RWPE2 (cell line): Measurements from ENCODE around the gene PTPRN2.

Source experiments
- ATAC-seq: fragments of 200-7000 bp; cut with Tn5 transposase; 3 replicates; pipeline ENCODE4 v1.9.1; 2021; ENCODE audit warnings: low read depth
- DNase-seq: peaks from one replicate; pipeline ENCODE4 v3.0.0-alpha.2; 2020; ENCODE audit warnings: low spot score
- H3K27ac ChIP-seq: fragments of 450-650 bp; 2 replicates; pipeline ENCODE4 v1.5.1; 2017; ENCODE audit warnings: mild to moderate bottlenecking; ENCODE audit not compliant: poor library complexity, severe bottlenecking
- H3K27me3 ChIP-seq: fragments of 250-450 bp; sonication (Bioruptor Pico); 2 replicates; pipeline ENCODE4 v1.5.1; 2021; ENCODE audit warnings: mild to moderate bottlenecking, moderate library complexity; ENCODE audit not compliant: insufficient read depth, poor library complexity, severe bottlenecking
- H3K36me3 ChIP-seq: fragments of 250-450 bp; sonication (Bioruptor Pico); 2 replicates; pipeline ENCODE4 v1.5.1; 2020; ENCODE audit warnings: low read depth, mild to moderate bottlenecking, moderate library complexity
- H3K4me1 ChIP-seq: fragments of 250-450 bp; sonication (Bioruptor Pico); 2 replicates; pipeline ENCODE4 v1.5.1; 2021; ENCODE audit warnings: mild to moderate bottlenecking, moderate library complexity; ENCODE audit not compliant: insufficient read depth, poor library complexity, severe bottlenecking
- H3K4me3 ChIP-seq: fragments of 250-450 bp; sonication (Bioruptor Pico); 2 replicates; pipeline ENCODE4 v1.5.1; 2021; ENCODE audit warnings: mild to moderate bottlenecking, moderate library complexity; ENCODE audit not compliant: severe bottlenecking
- H3K9me3 ChIP-seq: fragments of 250-450 bp; sonication (Bioruptor Pico); 2 replicates; pipeline ENCODE4 v1.5.1; 2021; ENCODE audit warnings: mild to moderate bottlenecking, moderate library complexity; ENCODE audit not compliant: severe bottlenecking
- TF ChIP-seq, protein P1 (sequence below): fragments of 450-650 bp; IDR thresholded peaks from one replicate; pipeline ENCODE4 v1.5.1; 2017; ENCODE audit warnings: mild to moderate bottlenecking, moderate library complexity; ENCODE audit not compliant: poor library complexity, severe bottlenecking

PTPRN2 gene

DNA sequence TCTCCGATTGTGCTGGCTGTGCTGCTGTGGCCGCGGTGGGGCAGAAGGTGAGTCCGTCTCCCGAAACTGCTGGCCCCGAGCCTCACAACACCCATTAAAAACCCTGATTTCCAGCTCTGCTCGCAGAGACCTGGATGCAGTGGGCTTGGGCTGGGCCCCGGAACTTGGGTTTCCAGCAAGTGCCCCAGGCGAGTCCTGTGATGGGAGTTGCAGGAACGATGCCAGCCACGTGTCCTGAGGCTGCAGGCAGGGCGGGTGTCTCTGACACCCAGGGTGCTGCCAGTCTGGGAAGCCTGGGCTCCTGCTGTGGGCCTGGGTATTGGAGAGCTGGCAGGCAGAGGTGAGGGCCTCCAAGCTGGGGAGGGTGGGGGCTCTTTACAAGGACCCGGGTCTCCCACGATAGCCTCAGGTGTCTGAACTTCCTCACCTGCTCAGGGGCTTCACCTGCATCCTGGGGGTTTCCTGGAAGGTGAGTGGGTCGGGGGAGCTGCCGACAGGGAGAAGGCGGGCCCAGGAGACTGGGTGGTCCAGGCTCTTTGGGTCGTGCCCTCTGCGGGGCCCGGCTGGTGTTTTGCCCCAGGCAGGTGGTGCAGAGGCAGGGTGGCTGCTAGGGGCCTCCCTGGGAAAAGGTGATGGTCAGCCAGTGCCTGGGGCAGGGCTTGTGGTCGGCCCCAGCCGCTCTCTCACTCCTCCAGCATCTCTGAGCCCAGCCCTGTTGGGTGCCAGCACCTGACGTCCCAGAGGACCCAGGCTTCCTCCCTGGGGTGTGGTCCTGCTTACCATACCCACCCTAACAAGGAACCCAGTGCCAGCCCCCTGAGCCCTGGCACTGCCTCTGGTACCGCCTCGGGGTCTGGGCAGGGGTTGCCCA, 1070.5 kb downstream of the PTPRN2 start:
- H3K27me3 ChIP-seq: peaks cover 20% of the 10 kb centered on the region
- TF ChIP-seq, protein P1, sequence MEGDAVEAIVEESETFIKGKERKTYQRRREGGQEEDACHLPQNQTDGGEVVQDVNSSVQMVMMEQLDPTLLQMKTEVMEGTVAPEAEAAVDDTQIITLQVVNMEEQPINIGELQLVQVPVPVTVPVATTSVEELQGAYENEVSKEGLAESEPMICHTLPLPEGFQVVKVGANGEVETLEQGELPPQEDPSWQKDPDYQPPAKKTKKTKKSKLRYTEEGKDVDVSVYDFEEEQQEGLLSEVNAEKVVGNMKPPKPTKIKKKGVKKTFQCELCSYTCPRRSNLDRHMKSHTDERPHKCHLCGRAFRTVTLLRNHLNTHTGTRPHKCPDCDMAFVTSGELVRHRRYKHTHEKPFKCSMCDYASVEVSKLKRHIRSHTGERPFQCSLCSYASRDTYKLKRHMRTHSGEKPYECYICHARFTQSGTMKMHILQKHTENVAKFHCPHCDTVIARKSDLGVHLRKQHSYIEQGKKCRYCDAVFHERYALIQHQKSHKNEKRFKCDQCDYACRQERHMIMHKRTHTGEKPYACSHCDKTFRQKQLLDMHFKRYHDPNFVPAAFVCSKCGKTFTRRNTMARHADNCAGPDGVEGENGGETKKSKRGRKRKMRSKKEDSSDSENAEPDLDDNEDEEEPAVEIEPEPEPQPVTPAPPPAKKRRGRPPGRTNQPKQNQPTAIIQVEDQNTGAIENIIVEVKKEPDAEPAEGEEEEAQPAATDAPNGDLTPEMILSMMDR: no peak
- DNase-seq (peak; percentile 36), ATAC-seq (no peak)
- no peaks in the 10 kb centered on the region for H3K9me3 ChIP-seq
- H3K4me1 ChIP-seq: no peaks in the 10 kb centered on the region
- no peak overlapping the region for H3K27ac ChIP-seq
- no peaks in the 10 kb centered on the region for H3K36me3 ChIP-seq
- no peak overlapping the region for H3K4me3 ChIP-seq

DNA sequence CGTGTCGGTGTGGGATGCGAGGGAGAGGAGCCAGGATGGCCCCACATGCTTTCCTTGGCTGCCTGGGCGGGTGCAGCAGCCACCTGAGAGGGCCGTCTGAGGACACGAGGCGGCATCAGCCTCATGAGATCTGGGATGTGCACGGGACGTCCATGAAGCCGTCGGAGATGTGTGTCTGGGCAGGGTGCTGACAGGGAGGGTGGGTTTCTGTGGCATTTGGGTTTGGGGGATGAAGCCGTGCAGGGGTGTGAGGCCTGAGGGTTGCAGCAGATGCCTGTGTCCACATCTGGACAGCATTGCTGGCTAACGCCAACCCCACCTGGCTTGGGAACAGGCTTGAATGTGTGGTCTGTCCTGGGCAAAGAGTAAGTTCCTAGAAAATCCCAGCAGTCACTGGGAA, 1071.3 kb downstream of the PTPRN2 start:
- Histone ChIP-seq H3K9me3 (no peaks in the 10 kb centered on the region), H3K27me3 (peaks cover 20% of the 10 kb centered on the region), H3K27ac (no peak overlapping the region), H3K4me1 (no peaks in the 10 kb centered on the region), H3K36me3 (no peaks in the 10 kb centered on the region), H3K4me3 (no peak overlapping the region)
- TF ChIP-seq, protein P1: no peak
- DNase-seq (peak; percentile 9), ATAC-seq (no peak)

DNA sequence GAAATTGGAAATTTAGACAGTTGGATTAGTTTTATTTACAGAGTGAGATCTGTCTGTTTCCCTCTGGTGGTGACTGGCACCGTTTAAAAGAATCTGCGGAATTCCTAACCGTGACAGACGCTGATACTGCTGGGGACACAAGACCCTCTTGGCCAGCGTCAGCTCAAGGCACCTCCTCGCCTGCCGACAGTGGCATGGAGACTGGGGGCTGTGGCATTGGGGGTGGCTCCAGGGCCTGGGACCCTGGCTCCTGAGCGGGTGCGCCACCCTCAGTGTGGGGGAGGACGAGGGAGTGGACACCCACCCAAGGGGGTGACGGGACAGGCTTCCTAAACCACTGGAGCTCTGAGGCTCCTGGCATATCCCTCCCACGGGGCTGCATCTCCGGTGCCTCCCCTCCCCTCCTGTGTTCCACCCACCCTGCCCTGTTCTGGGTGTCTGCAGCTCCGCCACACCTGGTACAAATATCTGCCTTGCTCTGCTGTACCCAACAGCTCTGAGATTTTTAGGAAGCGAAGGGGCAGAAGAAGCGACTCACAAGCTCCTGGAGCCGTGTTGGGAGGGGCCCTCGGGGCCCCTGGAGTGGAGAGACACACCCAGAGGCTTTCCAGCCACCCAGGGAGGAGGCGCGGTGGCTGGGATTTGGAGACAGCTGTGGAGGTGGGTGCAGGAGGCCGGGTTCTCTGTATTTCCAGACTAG, 1072.1 kb downstream of the PTPRN2 start:
- Histone ChIP-seq H3K4me1 (no peaks in the 10 kb centered on the region), H3K27ac (no peak overlapping the region), H3K36me3 (no peaks in the 10 kb centered on the region), H3K4me3 (no peak overlapping the region), H3K9me3 (no peaks in the 10 kb centered on the region), H3K27me3 (peaks cover 20% of the 10 kb centered on the region)
- TF ChIP-seq, protein P1: no peak
- DNase-seq: no peak
- ATAC-seq: 0 out of 3 replicates have a peak, but pooled peaks have one; percentile 17

DNA sequence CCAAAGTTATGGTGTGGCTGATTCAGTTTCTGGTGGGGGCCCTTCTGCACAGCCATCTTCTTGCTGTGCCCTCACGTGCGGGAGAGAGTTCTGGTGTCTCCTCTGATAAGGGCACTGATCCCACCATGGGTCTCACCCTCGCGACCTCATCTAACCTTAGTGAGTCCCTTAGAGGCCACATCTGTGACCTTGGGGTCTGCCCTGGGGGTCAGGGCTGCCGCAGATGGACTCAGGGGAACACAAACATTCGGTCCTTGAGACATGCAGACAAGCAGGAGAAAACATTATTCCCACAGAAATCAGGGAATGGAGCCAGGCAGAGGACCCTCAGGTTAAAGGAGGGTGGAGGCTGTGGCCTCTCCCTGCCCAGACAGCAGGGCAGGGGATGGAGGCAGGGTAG, 1072.9 kb downstream of the PTPRN2 start:
- H3K9me3 ChIP-seq: no peaks in the 10 kb centered on the region
- no peaks in the 10 kb centered on the region for H3K4me1 ChIP-seq
- ATAC-seq (no peak), DNase-seq (no peak)
- no peak overlapping the region for H3K27ac ChIP-seq
- no peak overlapping the region for H3K4me3 ChIP-seq
- TF ChIP-seq, protein P1: no peak
- H3K27me3 ChIP-seq: peaks cover 20% of the 10 kb centered on the region
- no peaks in the 10 kb centered on the region for H3K36me3 ChIP-seq

DNA sequence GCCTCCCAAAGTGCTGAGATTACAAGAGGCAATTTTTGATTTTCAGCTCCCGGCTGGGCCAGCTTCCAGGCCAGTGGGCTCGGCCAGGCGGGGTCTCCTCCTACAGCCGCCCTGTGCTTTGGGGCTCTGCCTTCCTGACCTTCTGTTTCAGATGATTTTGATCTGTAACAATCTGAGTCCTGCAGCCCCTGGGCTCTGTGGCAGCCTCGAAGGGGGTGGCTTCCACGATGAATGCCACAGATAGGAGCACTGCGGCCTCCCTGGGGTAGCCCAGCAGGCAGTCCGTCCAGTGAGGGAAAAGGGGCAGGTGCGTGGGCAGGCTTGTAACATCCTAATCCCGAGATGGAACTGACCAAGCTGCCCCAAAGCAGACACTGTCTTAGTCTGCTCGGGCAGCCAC, 1073.3 kb downstream of the PTPRN2 start:
- no peak for DNase-seq
- TF ChIP-seq, protein P1: no peak
- Histone ChIP-seq H3K9me3 (no peaks in the 10 kb centered on the region), H3K36me3 (no peaks in the 10 kb centered on the region), H3K4me3 (no peak overlapping the region), H3K27me3 (peaks cover 20% of the 10 kb centered on the region), H3K4me1 (no peaks in the 10 kb centered on the region), H3K27ac (no peak overlapping the region)
- no peak for ATAC-seq
